ENCODE data around the gene UTP14C.
"Not testable (repeated sequence)": the region's sequence is repeated elsewhere in the genome, so short reads cannot be mapped to it uniquely, and the experiment has no call there.

UTP14C gene

GRCh38 chr13:52024481-52024880, at the start of gene UTP14C:
UTP14C (plus strand) TSS chr13:52024691; CDS start chr13:52028805, 4,114 bp downstream.
- DNase-seq (ENCODE audit: low read depth in 1 of 2, low spot score in 1 of 2): no peak

GRCh38 chr13:51976423-51976822, 48.1 kb upstream of the UTP14C start:
- DNase-seq (ENCODE audit: low read depth in 1 of 2, low spot score in 1 of 2): no peak

GRCh38 chr13:51976890-51977289, 47.6 kb upstream of the UTP14C start:
- DNase-seq (ENCODE audit: low read depth in 1 of 2, low spot score in 1 of 2): no peak

- DNase-seq (ENCODE audit: low read depth in 1 of 2, low spot score in 1 of 2): no peak
Measured at GRCh38 chr13:51977625-51978024, 46.9 kb upstream of the UTP14C start.

GRCh38 chr13:51978796-51979556, 45.5 kb upstream of the UTP14C start:
- no peak for DNase-seq (ENCODE audit: low read depth in 1 of 2, low spot score in 1 of 2)

- no peak for DNase-seq (ENCODE audit: low read depth in 1 of 2, low spot score in 1 of 2)
Measured at GRCh38 chr13:51980908-51981307, 43.6 kb upstream of the UTP14C start.

- DNase-seq (ENCODE audit: low read depth in 1 of 2, low spot score in 1 of 2): no peak
Measured at GRCh38 chr13:51981355-51981754, 43.1 kb upstream of the UTP14C start.

GRCh38 chr13:51983292-51983691, 41.2 kb upstream of the UTP14C start:
- DNase-seq (ENCODE audit: low read depth in 1 of 2, low spot score in 1 of 2): not testable (repeated sequence)

- not testable (repeated sequence) for DNase-seq (ENCODE audit: low read depth in 1 of 2, low spot score in 1 of 2)
Measured at GRCh38 chr13:51984904-51985303, 39.6 kb upstream of the UTP14C start.

GRCh38 chr13:51988988-51989618, 35.4 kb upstream of the UTP14C start:
- DNase-seq (ENCODE audit: low read depth in 1 of 2, low spot score in 1 of 2): no peak

- no peak for DNase-seq (ENCODE audit: low read depth in 1 of 2, low spot score in 1 of 2)
Measured at GRCh38 chr13:51993713-51994112, 30.8 kb upstream of the UTP14C start.

- DNase-seq (ENCODE audit: low read depth in 1 of 2, low spot score in 1 of 2): no peak
Measured at GRCh38 chr13:51995677-51996551, 28.6 kb upstream of the UTP14C start.

GRCh38 chr13:51996641-51997040, 27.9 kb upstream of the UTP14C start:
- DNase-seq (ENCODE audit: low read depth in 1 of 2, low spot score in 1 of 2): no peak

GRCh38 chr13:51997186-51997585, 27.3 kb upstream of the UTP14C start:
- no peak for DNase-seq (ENCODE audit: low read depth in 1 of 2, low spot score in 1 of 2)

- DNase-seq (ENCODE audit: low read depth in 1 of 2, low spot score in 1 of 2): no peak
Measured at GRCh38 chr13:51997641-51998330, 26.7 kb upstream of the UTP14C start.

- no peak for DNase-seq (ENCODE audit: low read depth in 1 of 2, low spot score in 1 of 2)
Measured at GRCh38 chr13:51998723-51999509, 25.6 kb upstream of the UTP14C start.

GRCh38 chr13:51999510-51999911, 25.0 kb upstream of the UTP14C start:
- DNase-seq (ENCODE audit: low read depth in 1 of 2, low spot score in 1 of 2): no peak

GRCh38 chr13:51999921-52000320, 24.6 kb upstream of the UTP14C start:
- no peak for DNase-seq (ENCODE audit: low read depth in 1 of 2, low spot score in 1 of 2)

- DNase-seq (ENCODE audit: low read depth in 1 of 2, low spot score in 1 of 2): no peak
Measured at GRCh38 chr13:52001120-52001731, 23.3 kb upstream of the UTP14C start.

GRCh38 chr13:52002361-52002760, 22.1 kb upstream of the UTP14C start:
- DNase-seq (ENCODE audit: low read depth in 1 of 2, low spot score in 1 of 2): no peak
